Inflammatory macrophage treated with lipopolysaccharide for 1 hour (primary cell): ENCODE results near the gene CNTNAP2.

Experiments used
- DNase-seq, 2 donors: peaks; one replicate each; pipeline ENCODE4 v3.0.0-alpha.2; 2020 to 2022

Gene CNTNAP2

DNA sequence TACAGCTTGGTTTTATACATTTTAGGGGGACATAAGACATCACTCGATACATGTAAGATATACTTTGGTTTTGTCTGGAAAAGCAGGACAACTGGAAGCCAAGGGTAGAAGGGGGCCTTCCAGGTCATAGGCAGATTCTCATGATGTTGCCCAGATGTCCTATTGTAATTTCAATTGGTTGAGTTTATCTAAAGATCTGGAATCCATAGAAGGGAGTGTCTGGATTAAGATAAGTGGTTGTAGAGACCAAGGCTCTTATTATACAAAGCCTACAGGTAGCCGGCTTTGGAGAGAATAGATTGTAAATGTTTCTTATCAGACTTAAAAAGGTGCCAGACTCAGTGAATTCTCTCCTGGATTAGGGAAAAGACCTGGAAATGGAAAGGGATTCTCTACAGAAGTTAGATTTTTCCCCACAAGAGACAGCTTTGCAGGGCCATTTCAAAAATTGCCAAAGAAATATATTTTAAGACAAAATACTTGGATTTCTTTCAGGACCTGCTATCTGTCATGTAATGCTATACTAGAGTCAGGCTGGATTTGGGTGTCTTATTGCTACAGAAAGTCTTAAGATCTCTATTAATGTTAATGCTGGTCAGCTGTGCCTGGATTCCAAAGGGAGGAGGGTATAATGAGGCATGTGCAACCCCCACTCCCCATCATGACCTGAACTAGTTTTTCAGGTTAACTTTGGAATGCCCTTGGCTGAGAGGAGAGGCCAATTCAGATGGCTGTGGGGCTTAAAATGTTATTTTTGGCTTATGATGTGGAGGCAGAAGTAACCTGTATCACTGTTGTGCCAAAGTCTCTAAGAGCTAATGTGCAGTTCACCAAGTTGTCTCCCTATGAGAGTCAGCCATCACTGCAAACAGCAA, 1962.8 kb downstream of the CNTNAP2 start:
- DNase-seq, result no peak

DNA sequence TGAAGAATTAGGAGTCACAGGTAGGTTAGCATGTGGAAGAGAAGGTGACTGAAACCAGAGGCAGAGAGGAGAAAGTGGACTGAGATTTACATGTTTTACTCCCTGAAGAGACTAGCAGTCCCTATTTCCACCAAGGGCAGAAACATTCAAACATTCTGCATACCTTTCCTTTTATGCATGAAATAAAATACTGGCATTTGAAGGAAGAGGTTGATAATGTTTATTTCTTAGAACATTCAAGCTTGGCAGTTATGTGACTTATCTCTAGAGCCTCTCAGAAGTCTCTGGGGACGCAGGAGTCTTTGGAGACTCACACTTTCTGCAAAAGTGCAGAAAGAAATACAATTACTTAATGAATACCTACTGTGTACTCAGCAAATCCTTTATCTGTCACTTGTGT, 1966.8 kb downstream of the CNTNAP2 start:
- no peak for DNase-seq

DNA sequence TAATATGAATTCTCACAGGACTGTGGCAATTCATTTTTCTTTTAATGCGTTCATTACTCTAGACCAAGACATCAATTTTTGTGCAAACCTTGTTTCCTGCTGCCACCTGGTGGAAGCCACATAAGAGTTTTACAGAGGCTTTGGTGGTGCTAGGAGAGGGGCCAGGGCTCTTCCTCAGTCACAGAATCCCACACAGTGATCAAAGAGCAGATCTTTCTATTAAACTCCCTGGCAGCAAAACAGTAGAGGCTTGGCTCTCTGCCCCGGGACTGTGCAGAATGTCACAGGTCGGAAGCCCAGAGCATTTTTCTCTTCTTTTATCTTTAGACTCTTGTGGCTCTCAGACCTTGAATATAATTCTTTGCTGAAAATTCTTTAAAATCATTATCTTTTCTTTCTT, 1967.5 kb downstream of the CNTNAP2 start:
- DNase-seq, result peak; percentile 3 to 23

DNA sequence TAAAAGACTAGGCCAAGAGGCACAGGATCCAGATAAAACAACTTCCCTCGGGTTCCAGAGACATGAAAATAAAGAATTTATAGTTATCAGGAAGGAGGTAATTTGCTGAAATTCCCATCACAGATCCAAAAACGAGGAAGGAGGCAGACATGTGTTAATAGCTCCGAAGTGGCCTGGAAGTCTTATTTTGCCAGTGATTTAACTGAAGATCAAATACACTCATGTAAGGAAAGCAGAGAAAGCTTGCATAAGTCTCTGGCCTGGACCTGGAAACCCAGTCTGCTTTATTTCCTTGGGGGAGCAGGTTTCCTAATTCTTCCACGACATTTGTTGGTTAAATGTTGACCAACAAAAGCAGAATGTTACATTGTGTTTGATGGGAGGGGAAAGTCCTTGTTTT, 1975.3 kb downstream of the CNTNAP2 start:
- no peak for DNase-seq

DNA sequence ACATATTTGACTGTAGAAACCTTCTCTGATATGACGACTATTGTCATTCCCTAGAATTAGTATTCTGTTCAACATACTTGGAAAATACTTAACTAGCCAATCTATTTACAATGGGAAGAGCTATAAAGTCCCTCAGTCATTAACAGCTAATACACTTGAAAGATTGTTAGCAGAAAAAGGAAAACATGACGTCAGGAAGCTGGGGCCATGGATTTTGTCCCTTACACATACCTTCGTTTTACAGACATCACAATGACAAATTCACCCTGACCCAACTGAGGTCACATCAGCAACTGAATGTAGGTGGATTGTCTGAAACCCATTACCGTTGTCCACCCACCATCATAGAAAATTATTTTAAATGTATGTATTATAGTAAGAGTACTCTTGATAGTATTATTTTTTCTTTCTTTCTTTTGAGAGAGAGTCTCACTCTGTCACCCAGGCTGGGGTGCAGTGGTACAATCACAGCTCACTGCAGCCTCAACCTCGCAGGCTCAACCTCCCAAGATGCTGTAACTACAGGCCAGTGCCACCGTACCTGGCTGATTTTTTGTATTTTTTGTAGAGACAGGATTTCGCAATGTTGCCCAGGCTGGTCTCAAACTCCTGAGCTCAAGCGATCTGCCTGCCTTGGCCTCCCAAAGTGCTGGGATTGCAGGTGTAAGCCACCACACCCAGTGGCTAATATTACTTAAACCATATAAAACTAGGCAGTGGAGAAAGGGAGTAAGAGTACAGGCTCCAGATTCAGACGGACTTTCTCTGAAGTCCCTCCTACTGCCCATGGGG, 1977.0 kb downstream of the CNTNAP2 start:
- no peak for DNase-seq

DNA sequence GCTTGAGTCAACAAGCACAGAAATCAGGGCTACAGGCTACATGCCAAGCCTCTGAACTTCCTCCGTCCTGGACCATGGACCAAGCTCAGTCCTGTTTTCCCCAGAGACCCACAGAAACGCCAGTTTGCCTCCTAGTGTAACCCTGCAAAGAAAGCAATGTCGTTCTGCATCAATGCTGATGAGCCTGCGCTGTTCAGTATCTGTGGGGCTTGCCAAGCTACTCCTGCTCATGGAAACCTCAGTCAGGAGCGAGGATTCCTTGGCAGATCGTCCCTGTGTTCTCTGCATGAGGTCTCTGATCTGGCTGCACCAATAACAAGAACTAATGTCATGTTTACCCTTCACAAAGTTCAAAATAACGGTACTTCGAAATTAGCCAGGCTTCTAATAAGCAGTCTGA, 1978.5 kb downstream of the CNTNAP2 start:
- no peak for DNase-seq

DNA sequence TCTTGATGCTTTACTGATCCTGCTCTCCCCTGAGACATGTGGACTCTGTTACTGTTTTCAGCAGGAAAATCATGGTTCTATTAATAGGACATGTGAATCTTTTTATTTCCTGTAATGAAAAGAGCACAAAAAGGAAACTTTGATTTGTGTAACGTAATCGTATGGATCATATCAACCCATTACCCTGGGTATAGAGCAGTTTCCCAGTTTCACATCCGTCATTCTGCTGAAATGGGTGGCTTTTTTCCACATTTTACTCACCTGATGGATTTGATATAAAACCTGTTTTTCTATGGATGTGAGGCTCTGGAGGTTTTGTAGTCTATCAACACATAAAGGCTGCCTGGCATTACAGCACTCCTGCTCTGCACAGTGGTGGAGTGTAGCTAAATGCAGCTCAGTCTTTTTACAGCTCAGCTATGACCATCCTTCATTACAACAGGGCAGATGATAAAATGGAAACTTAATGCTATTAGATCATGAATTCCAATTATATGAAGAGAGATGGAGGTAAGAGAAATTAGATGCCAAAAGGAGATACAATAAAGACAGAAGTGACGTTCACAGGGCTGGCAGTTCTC, 1987.6 kb downstream of the CNTNAP2 start:
- DNase-seq, result no peak

DNA sequence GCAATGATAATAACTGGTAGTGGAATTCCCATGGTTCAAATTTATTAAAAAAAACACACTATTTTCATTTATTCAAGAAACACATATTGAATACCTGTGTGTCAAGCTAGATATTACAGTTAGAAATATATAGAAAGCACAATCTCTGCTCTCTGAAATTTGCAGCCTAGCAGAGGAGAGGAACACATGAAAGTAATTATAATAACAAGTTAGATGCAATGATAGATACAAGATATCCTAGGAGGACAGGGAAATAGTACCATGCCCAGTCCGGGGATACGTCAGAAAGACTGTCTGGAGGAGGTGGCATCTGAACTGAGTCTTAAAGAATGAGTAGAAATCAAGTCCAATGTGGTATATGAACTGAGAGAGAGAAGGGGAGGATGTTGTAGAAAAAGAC, 1988.3 kb downstream of the CNTNAP2 start:
- DNase-seq, result no peak

DNA sequence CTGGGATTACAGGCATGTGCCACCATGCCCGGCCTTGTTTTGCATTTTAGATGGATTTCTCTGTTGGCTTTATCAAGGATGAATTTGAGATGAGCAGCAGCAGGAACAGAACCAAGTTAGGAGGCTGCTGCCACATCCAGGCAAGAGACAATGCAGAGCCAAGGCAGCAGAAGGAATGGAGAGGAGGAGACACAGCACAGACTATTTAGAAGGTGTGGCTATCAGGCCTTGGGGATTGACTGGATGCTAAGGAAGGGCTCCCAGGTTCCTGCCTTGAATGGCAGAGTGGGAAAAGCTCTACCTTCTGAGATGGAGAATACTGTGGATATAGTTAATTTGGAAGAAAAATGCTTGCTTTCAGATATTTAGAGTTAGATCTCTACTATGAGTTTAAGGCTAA, 1989.3 kb downstream of the CNTNAP2 start:
- no peak for DNase-seq

DNA sequence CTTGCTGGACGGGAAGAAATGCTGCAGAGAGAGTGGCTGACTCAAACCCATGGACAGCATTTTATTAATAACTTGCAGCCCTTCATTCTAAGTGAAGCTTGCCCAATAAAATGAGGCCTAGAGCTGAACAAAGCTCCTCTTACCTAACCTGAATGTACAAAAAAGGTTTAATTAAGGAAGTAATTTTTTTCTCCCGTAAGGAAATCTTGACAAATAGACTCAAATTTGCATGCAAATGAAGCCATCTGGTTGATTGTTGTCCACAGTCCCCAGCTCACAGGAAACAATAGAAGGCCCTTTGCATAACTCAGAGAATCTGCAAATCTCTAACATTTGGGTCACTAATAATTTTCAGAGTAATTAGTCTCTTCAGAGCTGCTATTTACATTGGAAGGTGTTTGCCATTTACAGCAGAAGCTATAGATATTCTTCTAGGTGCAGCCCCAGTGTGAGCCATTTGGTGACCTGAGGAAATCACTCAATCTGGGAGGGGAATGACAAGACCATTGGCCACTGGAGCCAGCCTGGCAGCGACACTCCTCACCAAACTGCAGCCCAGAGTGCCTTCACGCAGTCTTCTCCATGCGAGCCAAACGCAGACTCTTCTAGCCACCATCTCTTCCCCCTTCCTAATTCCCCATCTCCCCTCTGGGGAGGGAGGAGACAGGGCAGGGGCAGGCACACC, 1991.0 kb downstream of the CNTNAP2 start:
- DNase-seq, result no peak

DNA sequence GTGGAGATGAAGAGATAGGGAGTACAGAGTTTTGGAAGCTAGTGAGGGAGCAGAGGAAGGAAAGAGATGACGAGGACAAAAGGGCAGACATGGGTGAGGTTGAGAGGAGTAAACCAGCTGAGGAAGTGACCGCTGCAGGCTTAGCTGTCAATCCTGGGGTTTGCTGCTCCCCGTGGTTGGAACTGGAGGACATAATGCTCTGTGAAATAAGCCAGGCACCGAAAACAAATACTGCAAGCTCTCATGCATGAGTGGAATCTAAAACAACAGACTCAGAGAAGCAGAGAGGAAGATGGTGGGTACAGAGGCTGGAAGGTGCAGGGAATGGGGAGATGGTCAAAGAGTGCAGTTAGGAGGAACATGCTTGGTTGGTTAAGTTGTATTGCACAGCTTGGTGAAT, 1991.8 kb downstream of the CNTNAP2 start:
- DNase-seq, result no peak

DNA sequence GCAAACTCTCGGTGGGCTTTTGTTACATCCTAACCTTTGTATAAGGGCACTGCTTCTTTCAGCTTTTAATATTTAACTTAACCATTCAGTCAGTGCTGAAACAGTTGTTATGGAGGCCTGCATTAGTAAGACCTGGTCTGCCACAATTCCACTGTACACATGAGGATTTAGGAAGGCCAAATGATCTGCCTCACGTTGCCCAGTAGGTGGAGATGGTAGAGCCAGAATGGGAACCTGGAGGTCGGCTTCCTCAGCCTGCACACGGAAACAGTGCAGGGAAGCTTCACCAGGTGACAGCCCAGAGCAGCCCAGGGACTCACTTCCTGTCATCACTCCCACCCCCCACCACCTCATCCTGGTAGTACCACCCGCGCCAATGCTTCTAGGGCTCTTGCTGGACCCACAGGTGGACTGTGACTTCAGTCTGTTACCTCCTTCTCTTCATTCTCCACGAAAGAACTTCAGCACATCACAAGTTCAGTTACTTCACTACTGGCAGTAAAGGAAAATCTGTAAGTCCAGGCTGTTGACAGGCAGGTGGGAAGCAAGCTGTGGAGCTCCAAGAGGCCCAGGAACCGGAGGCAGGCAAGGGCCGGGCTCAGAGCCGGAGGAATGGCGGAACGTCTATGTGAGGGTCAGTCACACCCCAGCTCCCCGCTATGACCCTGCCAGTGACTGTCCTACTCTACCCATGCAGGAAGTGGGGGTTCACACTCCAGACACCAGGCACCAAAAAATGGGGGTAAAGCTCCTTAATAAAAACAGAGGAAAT, 1993.7 kb downstream of the CNTNAP2 start:
- no peak for DNase-seq

DNA sequence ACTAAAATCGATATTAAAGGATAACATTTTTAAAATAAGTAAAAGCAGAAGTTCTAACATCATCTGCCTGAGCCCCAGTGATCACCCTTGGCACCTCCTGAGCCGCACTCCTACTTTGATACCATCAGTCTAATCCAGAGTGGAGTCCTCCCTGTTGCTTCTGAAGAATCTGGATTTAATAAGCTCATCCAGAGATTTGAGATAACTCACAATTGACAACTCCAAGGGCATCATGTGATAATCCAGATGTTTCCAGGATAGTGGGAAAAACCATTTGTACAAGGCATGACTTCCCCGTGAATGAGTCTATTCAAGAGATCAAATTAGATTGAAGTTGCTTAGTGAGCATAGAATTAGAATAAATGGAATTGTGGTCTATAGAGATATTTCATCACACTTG, 1998.2 kb downstream of the CNTNAP2 start:
- no peak for DNase-seq

DNA sequence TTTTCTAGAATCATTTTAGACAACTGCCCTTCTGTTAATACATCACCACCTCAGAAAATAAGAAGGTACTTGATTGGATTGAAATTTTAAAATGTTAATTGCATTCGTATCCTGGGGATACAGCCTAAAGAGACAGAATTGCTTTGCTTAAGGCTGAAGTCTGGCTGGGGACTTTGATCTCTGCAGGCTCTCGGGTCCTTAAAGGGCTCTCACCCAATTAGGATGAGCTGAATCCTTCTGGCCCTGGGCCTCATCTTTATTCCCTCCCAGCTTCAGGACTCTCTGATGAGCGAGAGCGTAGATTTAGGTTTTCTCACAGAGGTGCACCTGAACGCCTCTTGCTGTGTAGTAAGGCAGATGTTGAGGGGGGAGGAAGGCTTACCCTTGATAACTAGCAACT, 1998.7 kb downstream of the CNTNAP2 start:
- no peak for DNase-seq

DNA sequence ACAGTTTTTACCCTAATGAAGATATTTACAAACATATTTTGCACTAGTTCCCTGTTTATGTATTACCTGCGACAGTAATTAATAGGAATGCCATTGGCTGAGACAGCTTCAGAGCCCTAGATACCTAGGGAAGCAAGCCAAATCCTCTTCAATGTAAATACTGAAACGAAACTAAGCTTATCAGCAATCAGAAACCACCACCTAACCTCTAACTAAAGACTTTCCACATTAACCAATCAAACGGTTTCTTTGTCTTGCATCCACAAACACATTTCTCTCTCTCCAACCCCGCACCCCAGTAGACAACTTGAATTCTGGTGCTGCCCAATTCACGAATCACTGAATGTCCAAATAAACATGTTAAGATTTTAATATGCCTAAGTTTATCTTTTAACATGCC, 1999.6 kb downstream of the CNTNAP2 start:
- DNase-seq, result no peak

DNA sequence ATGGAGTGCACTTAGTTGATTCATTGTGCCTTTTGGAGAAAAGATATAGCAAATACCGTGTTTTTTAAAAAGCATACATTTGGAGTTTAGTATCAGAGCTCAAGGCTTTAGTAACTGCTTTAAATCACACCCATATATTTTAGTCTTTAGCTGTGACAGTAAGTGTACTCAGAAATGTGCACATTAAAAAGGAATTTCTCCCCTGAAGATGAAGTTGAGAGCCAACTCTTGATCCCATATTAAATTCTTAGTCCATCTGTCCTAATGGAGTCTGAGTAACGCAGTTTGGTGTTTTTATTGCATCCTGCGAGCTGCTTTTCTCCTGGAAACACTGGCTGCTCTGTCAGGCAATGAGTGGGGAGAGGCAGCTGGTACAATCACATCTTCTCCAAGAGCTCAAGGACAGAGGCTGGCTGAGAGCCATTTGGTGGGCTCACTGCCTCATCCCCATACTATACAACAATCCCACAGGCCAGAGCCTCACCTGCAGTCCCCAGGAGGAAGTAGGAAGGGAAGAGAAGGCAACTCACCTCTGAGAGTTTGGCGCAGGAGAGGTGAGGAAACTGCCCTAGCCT, 2000.3 kb downstream of the CNTNAP2 start:
- DNase-seq, result no peak

DNA sequence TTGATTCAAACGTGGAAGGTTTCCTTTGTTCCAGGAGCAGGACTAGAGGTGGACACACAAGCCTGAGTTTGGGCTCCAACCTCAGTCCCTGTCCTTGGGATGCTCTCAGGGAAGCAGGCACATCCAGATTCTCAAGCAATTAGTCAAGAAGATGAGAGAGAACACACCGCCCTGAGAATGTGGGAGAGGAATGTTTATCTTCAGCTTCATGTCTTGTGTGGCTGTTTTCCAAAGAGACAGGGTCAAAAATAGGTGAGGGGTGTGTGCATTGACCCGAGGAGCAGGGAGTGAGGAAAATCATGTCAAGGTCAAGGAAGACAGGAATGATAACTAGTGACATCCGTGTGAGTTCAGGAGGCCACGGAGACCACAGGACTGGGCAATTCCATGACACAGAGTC, 2001.8 kb downstream of the CNTNAP2 start:
- no peak for DNase-seq

DNA sequence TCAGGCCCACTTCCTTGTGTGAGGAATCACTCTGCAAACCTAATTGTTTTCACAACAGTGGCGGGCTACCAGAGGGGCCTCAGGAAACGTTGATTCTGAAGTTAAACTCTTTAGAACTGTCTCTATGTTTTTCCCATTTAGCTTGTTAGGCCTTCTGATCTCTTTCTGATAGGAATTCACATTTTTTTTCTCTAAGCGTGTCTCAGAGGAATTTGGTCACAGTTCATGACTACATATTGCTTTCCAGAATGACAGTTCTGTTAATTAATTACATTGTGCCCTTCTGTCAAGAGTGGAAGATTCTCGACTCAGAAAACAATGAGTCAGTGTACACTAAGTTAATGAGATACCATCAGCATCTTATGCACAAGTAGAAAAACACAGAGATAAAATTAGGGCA, 2004.8 kb downstream of the CNTNAP2 start:
- no peak for DNase-seq

DNA sequence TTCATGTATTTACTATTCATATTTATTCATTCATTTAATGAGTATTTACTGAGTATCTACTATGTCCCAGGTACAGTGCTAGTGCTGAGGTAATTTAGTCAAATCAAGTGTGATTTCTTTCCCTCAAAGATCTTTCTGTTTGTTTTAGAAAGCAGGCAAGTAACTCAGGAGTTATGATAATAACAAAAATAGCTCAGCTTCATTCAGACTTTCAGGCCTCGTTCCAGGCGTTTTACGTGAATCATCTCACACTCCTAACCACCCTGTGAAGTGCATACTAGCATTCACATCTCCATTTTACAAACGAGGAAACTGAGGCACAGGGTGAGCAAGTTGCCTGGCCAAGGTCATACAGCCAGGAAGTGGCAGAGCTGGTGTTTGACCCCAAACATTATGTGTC, 2005.2 kb downstream of the CNTNAP2 start:
- no peak for DNase-seq

DNA sequence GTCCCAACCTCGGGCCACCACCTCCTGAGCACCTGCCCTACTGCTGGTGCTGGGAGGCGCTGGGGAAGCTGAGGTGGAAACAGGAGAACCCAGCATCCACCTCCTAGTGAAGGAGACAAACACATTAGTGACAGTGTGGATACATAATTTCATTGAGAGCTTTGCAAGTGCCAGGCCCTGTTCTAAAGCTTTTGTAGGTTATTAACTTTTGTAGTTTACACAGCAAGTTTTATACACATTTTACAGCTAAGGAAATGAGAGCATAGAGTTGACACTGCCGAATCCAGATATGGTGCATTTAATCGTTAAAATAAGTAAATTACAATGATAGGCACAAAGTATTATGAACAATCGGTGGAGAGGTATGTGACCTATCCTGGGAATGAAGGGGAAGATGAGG, 2007.9 kb downstream of the CNTNAP2 start:
- DNase-seq, result no peak

DNA sequence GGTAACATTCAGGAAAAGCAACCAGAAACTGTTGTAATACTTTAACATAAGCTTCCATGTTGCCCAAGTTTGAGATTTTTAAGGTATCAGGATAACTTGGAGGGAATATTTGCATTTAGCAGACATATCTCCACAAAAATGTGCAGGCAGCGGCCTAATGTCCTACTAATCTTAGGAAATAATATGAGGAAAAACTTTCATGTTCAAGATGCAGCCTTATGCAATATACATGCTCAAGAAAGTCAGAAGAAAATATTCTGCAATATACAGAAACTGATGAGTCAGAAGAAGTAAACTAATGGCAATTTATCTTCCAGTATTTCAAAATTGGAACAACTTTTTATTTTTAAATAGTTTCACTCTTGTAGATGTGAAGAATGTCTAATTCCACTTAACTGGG, 2010.8 kb downstream of the CNTNAP2 start:
- no peak for DNase-seq

DNA sequence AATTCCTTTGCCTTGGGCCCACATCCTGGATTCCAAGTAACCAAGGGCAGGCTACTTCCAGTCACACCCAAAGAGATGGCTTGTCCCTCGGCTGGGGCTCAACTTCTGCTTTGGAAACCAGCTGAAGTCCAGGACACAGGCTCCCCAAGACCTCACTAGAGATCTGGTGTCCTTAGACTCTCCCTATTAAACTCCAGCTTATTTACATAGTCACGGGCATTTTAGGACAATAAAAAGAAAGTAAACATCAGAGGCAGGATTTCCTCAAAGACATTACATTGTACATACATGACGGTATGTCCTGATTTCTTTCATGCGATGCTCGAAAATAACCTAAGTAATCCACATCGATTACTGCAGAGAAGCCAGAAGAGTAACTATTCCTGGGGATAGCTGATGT, 2012.4 kb downstream of the CNTNAP2 start:
- no peak for DNase-seq
